22Rv1 (cell line): Measurements from ENCODE around the gene MTA3.

Source experiments
- H3K27ac ChIP-seq: fragments of 450-650 bp; 2 replicates; pipeline ENCODE4 v1.5.1; 2017
- CTCF ChIP-seq: fragments of 450-650 bp; IDR thresholded peaks from 2 replicates; pipeline ENCODE4 v1.5.1; 2017; ENCODE audit warnings: mild to moderate bottlenecking
- ZFX ChIP-seq: fragments of 450-650 bp; IDR thresholded peaks from 2 replicates; pipeline ENCODE4 v1.6.1; 2017; ENCODE audit warnings: antibody characterized with exemption, borderline replicate concordance

MTA3 gene

GRCh38 chr2:42713920-42714319 is 145.5 kb downstream of the MTA3 start:
- no peak for TF ChIP-seq ZFX
- TF ChIP-seq CTCF = no peak
- H3K27ac ChIP-seq = no peak overlapping the region

DNA sequence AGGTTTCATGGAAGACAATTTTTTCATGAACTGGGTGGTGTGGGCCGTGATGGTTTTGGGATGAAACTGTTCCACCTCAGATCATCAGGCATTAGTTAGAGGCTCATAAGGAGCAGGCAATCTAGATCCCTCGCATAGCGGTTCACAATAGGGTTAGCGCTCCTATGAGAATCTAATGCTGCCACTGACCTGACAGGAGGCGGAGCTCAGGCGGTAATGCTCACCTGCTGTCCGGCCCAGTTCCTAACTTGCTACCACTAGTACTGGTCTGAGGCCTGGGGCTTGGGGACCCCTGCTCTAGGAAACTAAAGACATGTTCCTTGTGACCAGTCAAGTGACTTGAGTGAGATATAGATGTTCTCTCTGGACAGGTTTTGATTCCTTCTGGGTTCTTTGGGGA is 146.3 kb downstream of the MTA3 start:
- TF ChIP-seq ZFX (no peak), CTCF (no peak)
- H3K27ac ChIP-seq = no peak overlapping the region

- no peak overlapping the region for H3K27ac ChIP-seq
- no peak for TF ChIP-seq CTCF
- no peak for TF ChIP-seq ZFX
Measured at GRCh38 chr2:42721898-42722297, 153.5 kb downstream of the MTA3 start.

DNA sequence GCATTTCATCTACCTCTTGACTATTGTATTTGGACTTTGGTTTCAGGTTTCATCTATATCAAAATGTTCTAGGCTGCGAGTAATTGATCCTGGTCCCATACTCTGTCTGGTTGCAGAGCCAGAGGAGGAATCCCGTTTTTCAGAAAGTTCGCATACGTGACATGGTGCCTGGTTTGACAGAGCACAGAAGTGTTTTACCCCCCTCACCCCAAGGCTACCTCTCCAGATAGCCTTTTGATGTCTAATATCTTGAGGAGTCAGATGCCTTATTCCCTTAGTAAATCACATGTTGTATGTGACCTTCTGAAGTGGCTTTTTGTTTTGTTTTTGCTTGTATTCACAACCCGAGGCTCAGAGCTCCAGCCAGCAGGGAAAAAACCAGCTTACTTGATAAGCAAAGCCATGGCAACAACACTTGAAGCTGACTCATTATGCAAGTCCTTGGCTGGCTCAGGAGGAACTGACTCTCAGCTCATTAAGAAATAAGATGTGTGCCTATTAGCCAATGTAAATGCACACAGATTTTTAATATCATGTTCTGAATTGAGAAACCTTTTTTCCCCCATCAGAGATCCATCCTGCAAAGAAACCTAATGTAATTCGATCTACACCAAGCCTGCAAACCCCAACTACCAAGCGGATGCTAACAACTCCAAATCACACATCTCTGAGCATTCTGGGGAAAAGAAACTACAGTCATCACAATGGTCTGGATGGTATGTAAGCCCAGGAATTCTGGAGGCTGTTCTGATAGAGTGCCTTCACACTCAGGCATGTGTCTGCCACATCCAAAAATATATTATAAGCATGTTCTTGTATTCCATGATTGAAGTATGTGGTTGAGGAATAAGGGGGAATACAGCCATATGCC is 154.1 kb downstream of the MTA3 start:
- TF ChIP-seq ZFX (no peak), CTCF (no peak)
- H3K27ac ChIP-seq = no peak overlapping the region

DNA sequence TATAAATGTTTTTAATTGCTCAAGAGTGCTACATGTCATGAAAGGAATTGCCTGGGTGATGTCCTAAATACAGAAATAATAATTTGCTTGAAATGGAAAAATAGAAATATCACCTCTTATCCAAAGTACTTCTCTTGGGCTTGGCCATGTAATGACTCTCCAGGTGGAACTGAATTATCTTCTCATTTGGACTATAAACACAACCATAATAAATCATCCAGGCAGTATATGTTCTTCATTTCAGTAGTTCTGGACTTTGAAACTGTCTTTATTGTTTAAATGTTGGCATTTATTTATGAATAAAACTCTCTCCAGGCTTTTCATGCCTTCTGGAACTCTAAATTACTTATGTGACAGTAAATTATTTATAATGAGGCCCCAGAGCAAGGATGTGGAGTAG is 155.0 kb downstream of the MTA3 start:
- TF ChIP-seq CTCF (no peak), ZFX (no peak)
- no peak overlapping the region for H3K27ac ChIP-seq

GRCh38 chr2:42724886-42725285 is 156.5 kb downstream of the MTA3 start:
- no peak overlapping the region for H3K27ac ChIP-seq
- TF ChIP-seq ZFX (no peak), CTCF (no peak)

DNA sequence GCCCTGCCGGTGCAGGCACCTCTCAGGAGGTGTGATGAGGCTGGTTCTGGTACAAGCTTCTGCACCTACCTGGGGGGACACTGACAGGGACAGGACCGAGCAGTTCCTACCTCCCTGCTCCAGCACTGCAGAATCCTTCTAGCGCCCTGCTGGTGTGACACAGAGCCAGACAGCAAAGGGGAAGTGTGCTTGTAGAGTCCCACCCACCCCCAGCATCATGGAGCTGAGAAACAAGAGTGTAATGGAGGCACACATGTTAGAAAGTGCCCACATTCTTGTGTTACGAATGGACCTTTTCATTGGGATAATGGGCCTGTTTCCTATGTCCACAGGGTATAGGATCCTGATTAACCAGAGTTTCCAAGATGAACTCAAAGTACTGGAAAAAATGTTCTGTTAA is 157.2 kb downstream of the MTA3 start:
- TF ChIP-seq ZFX (no peak), CTCF (no peak)
- no peak overlapping the region for H3K27ac ChIP-seq
